Spinal cord (tissue), 10 donors: ENCODE results near the gene GNB1. TPM values are rescaled to one million over a fixed set of nuclear protein-coding genes. Genes with fewer than 3 reads are reported as not detected.

Experiments
- DNase-seq, 6 donors: peaks; one replicate each; pipeline versions ENCODE4 v3.0.0 to v3.0.0-alpha.2; 2013 to 2015; ENCODE audit warnings: low spot score in 6 of 6, low read depth in 4 of 6
- H3K27ac ChIP-seq: one replicate; pipeline ENCODE4 v1.5.1; 2013; ENCODE audit warnings: low read depth, low read length, control low read depth
- H3K27me3 ChIP-seq: one replicate; pipeline ENCODE4 v1.6.1; 2013; ENCODE audit warnings: low read length; ENCODE audit not compliant: control insufficient read depth, insufficient read depth
- H3K36me3 ChIP-seq: one replicate; pipeline ENCODE4 v1.6.1; 2013; ENCODE audit warnings: low read length; ENCODE audit not compliant: control insufficient read depth, insufficient read depth
- H3K4me1 ChIP-seq: one replicate; pipeline ENCODE4 v1.6.1; 2013; ENCODE audit warnings: low read length; ENCODE audit not compliant: control insufficient read depth, insufficient read depth
- H3K4me3 ChIP-seq: one replicate; pipeline ENCODE4 v1.5.1; 2013; ENCODE audit warnings: low read depth, low read length, control low read depth
- H3K9me3 ChIP-seq: one replicate; pipeline ENCODE4 v1.6.1; 2013; ENCODE audit warnings: low read length; ENCODE audit not compliant: control insufficient read depth, insufficient read depth
- WGBS: methylation state at CpG from one replicate; pipeline ENCODE4 v1.1.5; 2013; ENCODE audit warnings: missing lambda C conversion rate; ENCODE audit not compliant: insufficient coverage; 5-methylcytosine and 5-hydroxymethylcytosine counted together
- polyA plus RNA-seq, 2 donors: library from polyadenylated mRNA; unstranded; fragments of 120-200 nt; gene quantifications; one replicate each; pipeline ENCODE4 v1.2.1, GENCODE V29; 2013; ENCODE audit not compliant: insufficient read length in 2 of 2
- total RNA-seq, 2 donors: library from RNA; depleted of rRNA in 1 of 2; stranded (reverse); fragments of 120-200 nt in 1 of 2; fragments of >200 nt in 1 of 2; gene quantifications; one replicate each; pipeline versions ENCODE4 v1.2.3 to v1.2.4, GENCODE V29; 2013 to 2014
- donor health status: healthy.

The GNB1 gene
- total and polyA plus RNA-seq, 4 donors = 129 to 651 (median 436) TPM

DNA sequence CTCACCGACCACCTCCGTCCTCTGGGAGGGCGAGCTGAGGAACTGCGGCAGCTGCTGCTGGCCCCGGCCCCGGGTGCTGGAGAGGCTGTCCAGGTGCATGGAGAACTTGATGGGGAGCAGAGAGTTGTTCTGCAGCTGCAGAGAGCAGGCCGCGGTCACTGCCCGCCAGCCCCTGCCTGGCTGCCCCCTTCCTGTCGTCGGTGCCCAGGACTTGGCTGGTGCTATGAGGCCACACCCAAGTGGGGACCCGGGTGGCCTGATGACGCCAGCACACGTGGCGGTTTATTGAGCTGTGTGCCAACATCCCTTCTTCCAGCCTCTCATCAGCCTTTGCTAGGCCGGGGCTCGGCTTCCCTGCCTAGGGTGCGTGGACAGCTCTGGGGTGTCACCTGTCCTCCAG is 33.5 kb upstream of the GNB1 start:
- peaks cover 6% of the 10 kb centered on the region for H3K36me3 ChIP-seq
- peaks cover 9% of the 10 kb centered on the region for H3K4me1 ChIP-seq
- WGBS = 60% methylated on average over 12 of the region's 18 CpGs
- H3K27ac ChIP-seq = no peak overlapping the region
- no peaks in the 10 kb centered on the region for H3K27me3 ChIP-seq
- no peak overlapping the region for H3K4me3 ChIP-seq
- no peaks in the 10 kb centered on the region for H3K9me3 ChIP-seq
- DNase-seq = no peak

DNA sequence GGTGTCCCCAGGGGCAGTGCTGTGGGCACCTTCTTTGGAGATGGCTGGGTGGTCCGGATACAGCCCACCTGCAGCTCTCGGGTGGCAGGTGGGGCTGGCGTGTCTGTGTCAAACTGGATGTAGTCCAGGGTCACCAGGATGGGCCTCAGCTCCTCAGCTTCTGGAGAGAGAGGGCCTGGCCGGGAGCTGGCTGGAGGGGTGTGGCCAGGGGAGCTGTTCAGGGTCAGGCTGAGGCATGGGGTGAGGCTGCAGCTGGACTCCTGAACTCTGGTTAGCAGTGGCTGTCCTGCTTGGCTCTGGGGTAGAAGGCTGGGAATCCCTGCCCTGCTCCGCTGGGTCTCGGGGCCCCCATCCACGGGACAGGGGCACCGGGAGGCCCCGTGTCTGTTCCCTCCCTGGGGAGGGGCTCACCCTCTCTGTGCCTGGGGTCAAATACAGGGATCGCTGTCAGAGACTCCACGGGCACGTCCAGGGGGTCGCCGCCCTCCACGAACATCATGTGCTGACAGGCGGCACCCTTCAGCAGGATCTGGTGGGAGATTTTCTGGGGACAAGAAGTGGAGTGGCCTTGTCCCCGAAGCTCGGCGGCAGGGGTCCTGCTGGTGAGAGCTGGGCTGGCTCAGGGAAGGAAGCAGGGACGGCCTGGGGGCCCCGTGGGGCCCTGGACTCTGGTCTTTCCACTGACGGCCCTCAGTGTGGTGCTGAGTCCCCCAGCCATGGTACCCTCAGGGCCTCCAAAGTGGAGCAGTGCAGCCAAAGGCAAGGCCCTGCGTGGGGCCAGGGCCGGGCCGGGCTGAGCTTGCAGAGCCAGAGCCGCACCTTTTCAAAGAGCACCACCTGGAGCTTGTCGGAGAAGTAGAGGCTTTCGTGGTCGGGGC is 32.3 kb upstream of the GNB1 start:
- Histone ChIP-seq H3K27ac (no peak overlapping the region), H3K36me3 (peaks cover 6% of the 10 kb centered on the region), H3K4me3 (no peak overlapping the region), H3K27me3 (no peaks in the 10 kb centered on the region), H3K4me1 (peaks cover 21% of the 10 kb centered on the region), H3K9me3 (no peaks in the 10 kb centered on the region)
- DNase-seq = no peak
- WGBS = 73% methylated on average over 29 of the region's 29 CpGs

DNA sequence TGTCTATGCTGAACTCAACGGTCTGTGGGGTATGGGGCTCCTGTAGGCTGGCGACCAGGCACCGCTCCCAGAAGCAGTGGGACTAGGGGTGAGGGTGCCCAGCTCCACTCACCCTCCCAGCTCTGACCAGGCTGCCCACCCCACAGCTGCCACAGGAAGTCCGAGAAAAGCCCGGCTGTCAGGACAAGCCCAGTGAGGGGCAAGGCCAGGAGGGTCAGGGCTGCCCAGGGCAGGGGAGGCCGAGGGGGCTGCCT is 31.7 kb upstream of the GNB1 start:
- DNase-seq = no peak

DNA sequence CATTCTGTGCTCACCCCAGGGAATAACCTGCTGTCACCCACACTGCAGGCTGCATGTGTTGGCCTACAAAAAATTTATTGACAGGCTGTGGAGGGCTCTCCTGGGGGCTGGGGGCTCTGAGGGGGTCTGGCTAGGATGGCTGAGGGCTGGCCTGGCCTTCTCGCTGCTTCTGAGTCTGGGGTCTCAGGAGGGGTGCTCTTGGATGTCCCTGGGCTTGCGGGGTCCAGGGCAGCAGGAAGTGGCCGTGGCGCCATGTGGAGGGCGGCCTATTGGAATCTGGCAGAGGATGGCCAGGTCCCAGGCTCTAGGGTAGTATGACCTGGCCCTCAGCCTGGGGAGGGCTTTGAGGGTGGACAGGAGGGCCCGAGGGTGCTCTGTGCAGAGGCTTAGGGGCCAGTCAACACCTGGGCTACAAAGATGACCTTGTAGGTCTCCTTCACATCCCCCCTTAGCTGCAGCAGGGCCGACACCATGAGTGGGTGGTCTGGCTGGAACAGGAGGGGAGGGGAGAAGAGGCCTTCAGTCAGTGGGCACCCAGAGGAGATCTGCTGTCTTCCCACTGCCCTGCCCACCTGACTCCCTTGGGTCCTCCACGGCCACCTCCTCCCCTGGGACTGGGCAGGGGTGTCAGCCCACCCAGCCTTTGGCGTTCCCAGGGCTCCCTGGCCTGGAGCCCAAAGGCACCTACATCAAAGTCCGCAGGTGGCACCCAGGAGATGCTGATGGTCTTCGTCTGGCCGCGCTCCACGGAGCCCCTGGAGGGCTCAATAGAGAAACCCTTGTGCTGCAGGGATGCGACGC is 31.2 kb upstream of the GNB1 start:
- H3K4me3 ChIP-seq = no peak overlapping the region
- H3K27me3 ChIP-seq = peaks cover 2% of the 10 kb centered on the region
- H3K4me1 ChIP-seq = peaks cover 26% of the 10 kb centered on the region
- no peak overlapping the region for H3K27ac ChIP-seq
- 83% methylated on average over 14 of the region's 16 CpGs for WGBS
- no peaks in the 10 kb centered on the region for H3K9me3 ChIP-seq
- peaks cover 6% of the 10 kb centered on the region for H3K36me3 ChIP-seq
- DNase-seq = no peak

More for the DNA sequence above, 31.7 kb upstream of the GNB1 start:
- peaks cover 2% of the 10 kb centered on the region for H3K27me3 ChIP-seq
- H3K27ac ChIP-seq = no peak overlapping the region
- no peaks in the 10 kb centered on the region for H3K9me3 ChIP-seq
- 82% methylated on average over 6 of the region's 6 CpGs for WGBS
- H3K4me1 ChIP-seq = peaks cover 26% of the 10 kb centered on the region
- peaks cover 6% of the 10 kb centered on the region for H3K36me3 ChIP-seq
- H3K4me3 ChIP-seq = no peak overlapping the region

DNA sequence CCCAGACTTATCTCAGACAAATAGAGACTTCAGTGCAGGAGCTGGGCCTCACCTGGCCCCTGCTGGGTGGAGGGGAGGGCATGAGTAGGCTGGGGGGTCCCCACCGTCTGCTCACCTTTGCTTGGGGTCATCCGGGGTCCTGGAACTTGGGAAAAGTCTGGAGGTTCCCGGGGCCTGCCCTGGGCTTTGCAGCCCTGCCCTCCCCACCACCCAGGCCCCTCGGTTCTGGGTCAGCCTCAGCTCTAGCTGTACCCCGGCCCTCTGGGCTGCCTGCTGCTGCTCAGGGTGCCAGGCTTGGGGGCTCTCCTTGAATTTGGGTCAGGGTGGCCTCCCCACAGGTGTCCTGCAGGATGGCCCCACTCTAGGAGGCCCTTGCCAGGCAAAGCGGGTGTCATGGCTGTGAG is 30.6 kb upstream of the GNB1 start:
- WGBS = 86% methylated on average over 5 of the region's 6 CpGs
- Histone ChIP-seq H3K27ac (no peak overlapping the region), H3K36me3 (peaks cover 6% of the 10 kb centered on the region), H3K9me3 (no peaks in the 10 kb centered on the region), H3K4me3 (no peak overlapping the region), H3K27me3 (peaks cover 2% of the 10 kb centered on the region), H3K4me1 (peaks cover 26% of the 10 kb centered on the region)
- no peak for DNase-seq

DNA sequence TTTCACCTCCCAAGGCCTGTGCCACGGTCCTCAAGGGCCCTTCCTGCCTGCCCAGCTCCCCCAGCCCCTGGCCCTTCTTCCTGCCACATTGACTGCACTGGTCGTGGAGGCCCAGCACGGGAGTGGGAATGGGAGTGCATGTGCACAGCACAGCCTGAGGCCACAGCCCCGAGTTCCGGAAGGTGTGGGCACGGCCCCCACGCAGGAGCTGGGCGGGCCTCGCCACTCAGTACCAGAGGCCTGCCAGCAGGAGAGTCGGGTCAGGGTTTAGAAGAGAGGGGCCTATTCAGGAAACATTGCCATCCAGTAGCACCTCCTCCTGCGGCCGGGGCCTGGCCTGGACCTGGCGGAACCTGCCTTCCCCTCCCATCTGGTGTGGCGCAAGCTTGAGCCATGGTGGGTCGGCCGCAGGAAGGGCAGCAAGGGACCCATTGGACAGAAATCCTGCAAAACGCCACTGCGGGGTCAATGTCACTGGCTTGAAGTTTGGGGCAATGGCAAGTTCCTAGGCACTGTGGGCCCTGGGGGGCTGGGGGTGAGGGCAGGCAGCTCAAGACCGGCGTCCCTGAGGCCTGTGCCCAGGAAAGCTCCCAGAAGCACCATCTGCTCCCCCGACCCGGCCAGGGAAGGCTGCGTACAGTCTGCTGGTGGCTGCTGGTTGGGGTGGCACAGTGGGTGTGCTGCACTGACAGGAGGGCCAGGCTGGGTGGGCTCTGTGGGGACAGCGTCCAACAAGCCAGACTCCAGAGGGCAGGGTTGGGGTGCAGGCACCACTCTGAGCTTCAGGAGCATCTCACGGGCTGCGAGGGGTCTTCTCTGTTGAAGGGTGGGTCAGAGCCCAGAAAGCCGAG is 29.9 kb upstream of the GNB1 start:
- Histone ChIP-seq H3K4me1 (peaks cover 26% of the 10 kb centered on the region), H3K27me3 (peaks cover 2% of the 10 kb centered on the region), H3K27ac (no peak overlapping the region), H3K4me3 (no peak overlapping the region), H3K36me3 (peaks cover 6% of the 10 kb centered on the region), H3K9me3 (no peaks in the 10 kb centered on the region)
- 88% methylated on average over 25 of the region's 27 CpGs for WGBS
- DNase-seq = no peak

DNA sequence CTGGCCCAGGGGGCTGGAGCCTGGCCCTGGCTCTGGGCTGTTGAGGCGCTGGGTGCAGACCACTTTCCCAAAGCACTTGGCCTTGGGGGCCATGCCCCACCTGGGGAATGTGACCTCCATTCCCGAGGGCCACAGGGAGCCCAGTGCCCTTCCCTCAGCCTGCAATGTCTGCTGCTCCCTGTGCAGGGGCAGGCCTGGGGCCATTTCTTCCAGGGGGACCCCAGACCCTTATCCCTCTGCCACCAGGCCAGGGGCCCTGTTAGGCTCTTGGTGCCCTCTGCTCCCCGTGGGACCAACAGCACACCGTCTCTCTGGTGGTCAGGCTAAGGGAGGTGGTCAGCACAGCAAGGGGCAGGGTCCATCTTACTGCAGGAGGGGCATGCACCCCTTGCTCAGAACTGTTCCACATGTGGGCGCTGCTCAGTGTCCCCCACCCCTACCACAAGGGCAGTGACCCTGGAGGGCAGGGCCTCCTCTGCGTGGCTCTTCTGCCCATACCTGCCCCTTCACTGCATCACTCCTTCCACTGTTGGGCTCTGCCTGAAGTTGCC is 29.2 kb upstream of the GNB1 start:
- H3K27me3 ChIP-seq = peaks cover 2% of the 10 kb centered on the region
- no peak overlapping the region for H3K4me3 ChIP-seq
- H3K27ac ChIP-seq = peak overlapping the region; percentile 57
- peaks cover 6% of the 10 kb centered on the region for H3K36me3 ChIP-seq
- H3K9me3 ChIP-seq = no peaks in the 10 kb centered on the region
- peaks cover 26% of the 10 kb centered on the region for H3K4me1 ChIP-seq
- WGBS = 78% methylated on average over 5 of the region's 6 CpGs
- DNase-seq = no peak

DNA sequence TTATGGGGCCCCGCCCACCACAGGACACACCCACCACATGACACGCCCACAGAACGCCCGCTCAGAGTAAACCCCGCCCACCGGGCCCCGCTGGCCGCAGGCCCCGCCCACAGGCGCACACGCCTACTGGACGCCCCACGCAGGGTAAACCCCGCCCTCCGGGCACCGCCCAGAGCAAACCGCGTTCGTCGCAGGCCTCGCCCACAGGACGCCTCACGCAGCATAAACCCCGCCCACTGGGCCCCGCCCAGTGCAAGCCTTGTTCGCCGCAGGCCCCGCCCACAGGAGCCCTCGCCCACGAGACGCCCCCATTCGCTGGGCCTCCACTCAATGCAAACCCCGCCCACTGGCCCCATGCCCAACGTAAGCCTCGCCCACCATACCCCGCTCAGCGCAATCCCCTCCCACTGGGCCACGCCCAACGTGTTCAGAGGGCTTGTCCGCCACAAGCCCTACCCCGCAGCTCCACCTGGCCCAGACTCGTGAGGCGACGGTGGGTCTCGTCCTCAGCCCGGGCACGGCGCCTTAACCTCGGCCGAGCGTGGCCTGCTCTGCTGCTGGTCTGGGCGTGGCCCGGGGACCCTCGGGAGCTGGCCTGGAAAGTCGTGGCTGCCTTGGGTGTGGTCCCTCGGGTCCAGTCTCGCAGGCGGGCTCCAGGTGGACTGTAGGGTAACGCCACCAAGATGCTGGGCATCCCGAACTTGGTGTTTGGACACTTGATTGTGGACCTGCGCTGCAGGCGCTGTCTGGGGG is 28.6 kb upstream of the GNB1 start:
- Histone ChIP-seq H3K4me3 (peak overlapping the region; percentile 32), H3K9me3 (no peaks in the 10 kb centered on the region), H3K27ac (peak overlapping the region; percentile 57), H3K27me3 (peaks cover 2% of the 10 kb centered on the region), H3K4me1 (peaks cover 26% of the 10 kb centered on the region), H3K36me3 (peaks cover 6% of the 10 kb centered on the region)
- DNase-seq = peak; percentile 74 to 98 (median 86)
- 9% methylated on average over 62 of the region's 62 CpGs for WGBS

DNA sequence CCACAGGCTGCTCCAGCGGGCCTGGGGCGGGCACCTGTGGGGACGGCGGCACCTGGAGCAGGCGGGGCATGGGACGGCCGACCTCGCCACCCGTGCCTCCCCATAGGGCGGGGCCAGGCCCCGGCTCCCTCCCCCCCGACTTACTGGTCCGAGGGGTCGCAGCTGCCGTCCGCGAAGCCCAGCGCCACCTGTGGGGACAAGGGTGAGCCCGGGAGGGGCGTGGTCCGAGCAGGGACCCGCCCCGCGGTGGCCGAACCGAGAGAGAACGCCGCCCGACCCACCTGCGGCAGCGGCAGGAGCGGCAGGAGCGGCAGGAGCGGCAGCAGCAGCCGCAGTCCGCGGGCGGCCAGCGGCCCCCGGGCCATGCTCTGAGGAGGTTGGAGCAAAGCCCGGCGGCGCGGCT is 28.0 kb upstream of the GNB1 start, which contains the start of gene TMEM52:
TSS of gene TMEM52 (minus strand) at position 379 of the 403 bp plus-strand sequence. CDS start at position 365, 14 bp downstream.
- WGBS = under 1% methylated on average over 44 of the region's 44 CpGs
- Histone ChIP-seq H3K27ac (peak within 1 kb of the TSS; percentile 57), H3K4me1 (peaks cover 26% of the 10 kb centered on the region)

More for the DNA sequence above, 28.0 kb upstream of the GNB1 start, which contains the start of gene TMEM52:
- Histone ChIP-seq H3K9me3 (no peaks in the 10 kb centered on the region), H3K27me3 (peaks cover 2% of the 10 kb centered on the region), H3K4me3 (peak within 1 kb of the TSS; percentile 32), H3K36me3 (peaks cover 6% of the 10 kb centered on the region)
- no peak for DNase-seq
